ENCODE data around the gene LYPD6B. TPM values are rescaled to one million over a fixed set of nuclear protein-coding genes. Genes with fewer than 3 reads are reported as not detected.
A peak's percentile ranks its signal among the peaks of the same experiment; 100 is the strongest.
"Not testable (repeated sequence)": the region's sequence is repeated elsewhere in the genome, so short reads cannot be mapped to it uniquely, and the experiment has no call there.

The LYPD6B gene
- total RNA-seq, 1 donor from 2014 or later = 4.3 TPM

DNA sequence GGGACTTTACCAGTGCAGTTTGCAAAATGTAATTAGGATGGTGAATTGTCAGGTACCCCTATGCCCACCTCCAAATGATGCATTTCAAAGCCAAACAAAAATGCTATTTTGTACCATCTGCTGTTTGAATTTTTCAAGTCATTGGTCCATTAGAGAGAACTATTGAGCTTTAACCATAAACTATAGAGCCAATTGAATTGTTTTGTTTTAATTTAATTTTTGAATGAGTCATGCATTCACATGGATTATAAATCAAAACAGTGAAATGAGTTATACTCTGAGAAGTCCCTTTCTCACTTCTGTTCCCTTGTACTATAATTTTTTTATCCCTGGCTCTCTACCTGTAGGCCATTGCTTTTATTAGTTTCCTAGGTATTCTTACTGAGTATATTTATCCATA is 151.3 kb downstream of the LYPD6B start:
- DNase-seq (ENCODE audit: low spot score) = no peak

DNA sequence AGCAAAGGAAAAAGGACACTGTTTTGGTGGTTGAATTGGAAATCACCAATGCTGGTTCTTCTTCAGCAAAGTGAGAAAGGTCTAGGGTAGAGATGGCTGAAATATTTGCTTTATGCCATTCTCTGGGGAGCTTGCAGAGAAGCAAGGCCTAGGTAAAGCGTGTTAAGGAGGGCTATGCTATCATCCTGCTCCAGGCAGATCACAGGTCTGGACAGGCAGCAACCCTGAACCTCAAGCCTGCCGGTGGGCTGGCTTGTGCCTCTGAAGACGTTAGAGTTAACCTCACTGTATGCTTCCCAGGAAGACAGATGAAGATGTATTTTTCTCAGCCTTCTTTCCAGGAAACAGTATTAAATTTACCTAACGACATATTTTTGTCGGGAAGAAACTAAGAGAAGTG is 153.4 kb downstream of the LYPD6B start:
- DNase-seq (ENCODE audit: low spot score) = peak; percentile 32

DNA sequence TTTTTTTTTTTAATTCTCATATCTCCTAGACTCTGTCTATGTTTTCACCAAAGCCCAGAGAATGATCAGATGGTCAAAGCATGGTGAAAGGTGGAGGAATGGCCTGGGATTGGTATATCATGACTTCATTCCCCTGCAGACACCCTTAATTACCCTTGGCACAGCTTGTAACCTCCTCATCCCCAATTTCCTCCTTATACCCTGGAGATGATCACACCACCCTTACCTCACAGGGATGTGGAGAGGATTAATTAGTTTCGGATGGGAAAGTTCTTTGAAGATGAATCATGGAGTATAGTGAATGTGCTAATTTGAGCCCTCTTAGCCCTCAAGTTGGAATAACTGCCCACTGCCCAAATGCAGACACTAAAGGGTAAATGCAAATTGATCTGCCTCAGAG is 153.9 kb downstream of the LYPD6B start:
- no peak for DNase-seq (ENCODE audit: low spot score)

DNA sequence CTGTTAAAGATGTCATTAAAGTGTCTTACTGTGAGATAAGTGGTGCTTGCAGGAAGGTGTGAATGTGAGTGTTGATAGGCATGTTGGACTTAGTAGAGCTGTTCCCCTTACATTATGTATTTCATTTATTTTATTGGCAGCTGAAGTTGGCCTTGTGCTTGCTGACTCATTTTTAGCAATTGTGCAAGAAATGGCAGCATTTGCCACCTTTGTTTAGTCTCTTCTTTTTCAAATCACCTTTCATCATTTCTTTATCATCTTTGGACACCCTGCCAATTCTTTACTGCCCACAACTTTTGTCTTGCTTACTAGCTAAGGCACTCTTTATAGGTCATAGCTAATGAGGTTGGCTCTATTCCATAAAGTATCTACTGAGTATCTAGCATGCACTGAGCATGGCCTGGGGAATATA is 161.6 kb downstream of the LYPD6B start:
- no peak for DNase-seq (ENCODE audit: low spot score)

DNA sequence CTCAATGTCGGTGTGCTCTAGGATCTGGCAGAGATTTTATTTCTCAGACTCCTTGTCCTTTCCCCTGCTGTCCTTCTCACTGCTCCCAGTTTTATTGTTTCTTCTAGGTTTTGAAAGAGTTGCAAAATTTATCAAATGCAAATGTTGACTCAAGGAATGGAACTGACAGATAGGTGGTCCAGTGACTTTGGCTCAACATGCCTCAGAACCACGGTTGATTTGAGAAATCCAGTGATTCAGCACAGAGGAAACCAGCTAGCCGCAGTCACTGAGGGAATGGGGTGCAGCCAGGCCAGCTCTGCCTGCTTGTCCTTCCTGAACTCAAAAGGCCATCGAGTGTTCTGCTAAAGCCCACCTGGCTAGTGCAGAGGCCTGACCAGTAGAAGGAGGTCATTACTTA is 166.2 kb downstream of the LYPD6B start:
- no peak for DNase-seq (ENCODE audit: low spot score)

DNA sequence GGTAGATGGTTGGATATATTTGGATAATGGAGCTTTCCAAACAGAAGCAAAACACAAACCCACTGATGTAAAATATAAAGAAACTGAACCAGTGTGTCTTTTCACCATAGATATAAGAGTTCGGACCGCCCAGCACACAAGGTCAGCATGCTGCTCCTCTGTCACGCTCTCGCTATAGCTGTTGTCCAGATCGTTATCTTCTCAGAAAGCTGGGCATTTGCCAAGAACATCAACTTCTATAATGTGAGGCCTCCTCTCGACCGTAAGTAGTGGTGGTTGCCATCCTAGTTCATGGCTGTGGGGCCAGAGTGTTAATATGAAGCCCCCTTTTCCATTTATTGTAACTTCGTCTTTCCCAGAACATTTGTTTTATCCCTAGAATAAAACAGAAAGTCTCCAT is 166.6 kb downstream of the LYPD6B start:
- DNase-seq (ENCODE audit: low spot score) = no peak

DNA sequence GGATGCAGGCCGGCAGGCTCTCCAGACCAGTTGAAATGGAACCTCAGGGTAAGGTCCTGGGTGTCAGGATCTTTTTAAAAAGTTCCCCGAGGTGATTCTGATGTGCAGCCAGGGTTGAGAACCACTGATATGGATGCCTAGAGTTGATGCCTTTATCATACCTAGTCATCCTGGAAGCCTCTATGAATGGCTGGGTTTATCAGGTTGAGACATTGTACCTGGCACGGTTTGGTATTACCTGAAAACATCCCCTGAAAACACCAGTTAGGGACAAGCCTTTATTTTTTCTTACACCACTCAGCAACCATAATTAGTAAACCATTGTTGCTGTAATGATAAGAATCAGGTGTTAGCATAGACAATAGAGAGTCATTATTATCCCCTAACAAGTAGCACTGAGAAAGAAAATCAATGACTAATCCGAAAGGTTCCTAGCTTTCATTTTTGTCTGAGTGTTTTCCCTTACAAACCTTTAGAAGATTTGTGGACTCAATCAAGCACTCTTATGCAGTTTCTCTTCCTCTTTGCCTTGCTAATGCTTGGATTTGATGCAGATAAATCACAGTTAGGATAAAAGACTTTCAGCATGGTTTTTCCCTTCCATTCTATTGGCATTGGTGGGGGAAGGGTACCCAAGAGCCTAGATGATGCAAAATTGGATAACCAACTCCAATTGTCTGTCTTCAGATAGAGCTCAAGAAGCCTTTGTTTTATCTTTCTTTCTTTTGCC is 175.4 kb downstream of the LYPD6B start:
- no peak for DNase-seq (ENCODE audit: low spot score)

DNA sequence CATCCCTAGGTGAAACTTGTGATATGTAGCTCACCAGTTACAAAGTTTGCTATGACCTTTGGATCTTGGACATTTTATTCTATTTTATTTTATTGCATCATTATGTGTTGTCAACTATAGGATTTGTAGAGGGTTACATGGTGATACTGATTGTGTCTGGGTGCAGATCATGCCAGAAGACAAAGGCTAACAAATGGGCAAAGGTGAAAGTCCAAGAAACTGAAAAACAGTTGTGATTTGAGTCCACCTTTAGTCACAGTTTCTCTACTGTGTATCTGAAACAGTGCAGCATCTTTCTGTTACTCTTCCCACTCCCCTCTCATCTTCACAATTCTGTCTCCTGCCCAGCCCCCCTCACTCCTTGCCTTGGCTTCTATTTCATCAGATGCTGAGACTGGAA is 180.0 kb downstream of the LYPD6B start:
- no peak for DNase-seq (ENCODE audit: low spot score)

DNA sequence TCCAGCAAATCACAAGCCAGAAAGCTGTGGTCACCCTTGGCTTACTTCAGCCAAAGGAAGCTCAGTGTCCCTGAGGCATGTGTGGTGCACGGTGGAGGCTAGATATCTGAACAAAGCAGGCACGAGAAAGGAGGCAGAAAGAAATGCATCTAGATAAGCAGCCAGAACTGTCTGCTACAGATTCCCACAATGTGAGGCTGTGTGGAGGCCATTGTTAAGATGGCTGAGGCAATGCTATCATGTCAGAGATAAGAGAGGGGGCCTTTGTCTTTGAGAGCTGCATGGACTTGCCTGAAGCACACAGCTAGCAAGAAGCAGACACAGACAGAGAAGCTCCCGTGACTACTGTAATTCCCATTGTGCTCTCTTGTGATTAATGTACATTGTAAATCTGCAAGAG is 181.4 kb downstream of the LYPD6B start:
- DNase-seq (ENCODE audit: low spot score) = peak; percentile 38

DNA sequence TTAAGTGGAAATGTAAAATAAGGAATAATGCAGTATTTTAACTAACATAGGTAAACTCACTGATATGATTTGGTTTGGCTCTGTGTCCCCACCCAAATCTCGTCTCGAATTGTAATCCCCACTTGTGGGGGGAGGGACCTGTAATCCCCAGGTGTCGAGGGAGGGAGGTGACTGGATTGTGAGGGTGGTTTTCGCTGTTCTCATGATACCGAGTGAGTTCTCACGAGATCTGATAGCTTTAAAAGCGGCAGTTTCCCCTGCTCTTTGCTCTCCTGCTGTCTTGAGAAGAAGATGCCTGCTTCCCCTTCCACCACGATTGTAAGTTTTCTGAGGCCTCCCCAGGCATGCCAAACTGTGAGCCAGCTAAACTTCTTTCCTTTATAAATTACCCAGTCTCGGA is 182.5 kb downstream of the LYPD6B start:
- DNase-seq (ENCODE audit: low spot score) = no peak

DNA sequence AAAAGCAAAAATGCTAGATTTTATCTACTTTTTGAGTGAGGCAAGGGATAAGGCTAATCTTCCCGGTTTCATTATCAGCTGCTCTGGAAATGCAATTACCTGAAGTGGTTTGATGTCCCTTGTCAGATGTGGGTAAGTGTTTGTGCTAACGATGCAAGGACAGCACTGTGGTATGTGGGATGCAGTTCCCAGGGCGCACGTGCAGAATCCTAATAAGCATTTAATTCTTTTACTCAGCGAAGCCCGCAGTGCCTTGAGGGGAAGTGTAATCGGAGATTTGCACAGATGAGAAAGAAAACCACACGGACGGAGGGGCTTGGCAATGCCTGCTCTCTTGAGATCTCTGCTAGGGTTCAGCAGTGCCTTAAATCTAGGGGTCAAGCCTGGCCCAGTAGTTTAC is 183.4 kb downstream of the LYPD6B start:
- DNase-seq (ENCODE audit: low spot score) = peak; percentile 23

DNA sequence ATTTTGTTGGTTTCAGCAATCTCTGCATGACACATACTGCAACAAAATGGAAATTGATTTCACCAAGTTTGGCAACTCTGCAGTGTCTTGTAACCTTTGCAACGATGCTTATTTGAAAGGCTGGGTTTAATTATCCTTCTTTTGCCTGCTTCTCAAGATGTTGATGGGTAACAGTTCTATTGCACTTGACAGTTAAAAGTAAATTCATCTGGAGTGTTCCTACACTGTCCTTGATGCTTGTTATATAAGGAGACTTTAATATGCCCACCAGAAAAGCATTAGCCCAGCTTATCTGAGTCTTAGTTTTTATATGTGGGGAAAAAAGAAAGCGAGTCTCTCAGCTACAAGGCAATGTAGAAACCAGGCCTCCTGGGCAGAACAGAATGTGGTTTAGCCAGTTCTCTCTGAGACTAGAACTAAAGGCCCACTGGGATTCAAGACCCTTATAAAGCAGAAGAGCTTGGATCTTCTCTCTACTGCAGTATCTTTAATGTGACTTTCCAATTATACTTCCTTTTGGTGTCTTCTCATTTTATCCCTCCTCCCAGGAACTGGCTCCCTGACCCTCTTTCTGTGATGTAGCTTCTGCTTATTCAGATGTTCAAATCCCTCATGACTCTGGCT is 185.1 kb downstream of the LYPD6B start:
- peak; percentile 33 for DNase-seq (ENCODE audit: low spot score)

DNA sequence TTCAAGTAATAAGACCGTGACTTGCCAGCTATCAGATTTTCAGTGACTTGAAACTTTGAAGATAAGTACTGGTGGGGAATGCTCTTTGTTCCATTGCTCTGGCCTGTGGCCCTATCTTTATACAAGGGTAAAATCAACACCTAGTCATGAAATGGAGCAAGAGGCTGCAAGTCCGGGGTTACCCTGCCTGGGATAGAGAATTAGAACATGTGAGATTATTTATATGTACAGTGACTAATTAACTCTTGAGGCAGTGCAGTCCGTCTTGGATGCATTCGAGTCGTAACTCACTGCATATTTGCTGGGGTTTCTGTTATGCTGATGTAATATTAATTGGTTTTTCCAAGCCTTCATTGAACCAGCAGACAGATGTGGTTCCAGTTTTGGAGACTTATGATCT is 186.0 kb downstream of the LYPD6B start:
- DNase-seq (ENCODE audit: low spot score) = no peak

DNA sequence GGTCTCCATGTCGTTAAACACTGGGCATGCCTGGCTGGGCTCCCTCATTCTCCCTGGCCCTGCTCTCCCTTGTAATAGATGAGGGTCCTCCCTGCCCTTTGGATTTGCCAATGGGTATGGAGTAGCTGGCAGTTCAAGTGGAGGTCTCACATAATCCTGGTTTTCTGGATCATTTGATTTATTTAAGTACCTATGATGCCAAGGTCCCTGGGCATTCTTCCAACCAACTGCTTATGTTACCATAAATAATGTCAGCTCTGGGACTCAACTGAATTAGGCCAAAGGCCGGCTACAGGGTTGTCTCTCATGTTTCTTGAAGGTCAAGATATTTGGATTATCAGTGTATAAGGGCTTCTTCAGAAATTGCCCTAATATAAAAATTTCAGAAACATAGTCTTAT is 186.9 kb downstream of the LYPD6B start:
- DNase-seq (ENCODE audit: low spot score) = no peak

DNA sequence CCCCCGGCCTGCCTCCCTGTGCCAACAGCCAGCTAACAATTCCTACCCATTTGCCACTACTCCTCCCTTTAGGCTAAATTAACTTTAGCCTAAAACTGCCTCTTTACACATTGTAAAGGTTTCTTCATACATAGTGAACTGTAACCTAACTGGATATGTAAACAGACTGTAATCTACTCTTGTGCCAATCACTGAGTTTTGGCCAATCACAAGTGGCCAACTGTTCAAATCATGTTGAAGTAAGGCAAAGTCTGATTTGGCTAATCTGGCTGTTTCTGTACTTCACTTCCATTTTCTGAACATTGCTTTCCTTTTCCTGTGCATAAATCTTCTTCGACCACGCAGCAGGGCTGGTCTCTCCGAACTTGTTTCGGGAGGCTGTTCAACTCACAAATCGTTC is 188.3 kb downstream of the LYPD6B start:
- no peak for DNase-seq (ENCODE audit: low spot score)

DNA sequence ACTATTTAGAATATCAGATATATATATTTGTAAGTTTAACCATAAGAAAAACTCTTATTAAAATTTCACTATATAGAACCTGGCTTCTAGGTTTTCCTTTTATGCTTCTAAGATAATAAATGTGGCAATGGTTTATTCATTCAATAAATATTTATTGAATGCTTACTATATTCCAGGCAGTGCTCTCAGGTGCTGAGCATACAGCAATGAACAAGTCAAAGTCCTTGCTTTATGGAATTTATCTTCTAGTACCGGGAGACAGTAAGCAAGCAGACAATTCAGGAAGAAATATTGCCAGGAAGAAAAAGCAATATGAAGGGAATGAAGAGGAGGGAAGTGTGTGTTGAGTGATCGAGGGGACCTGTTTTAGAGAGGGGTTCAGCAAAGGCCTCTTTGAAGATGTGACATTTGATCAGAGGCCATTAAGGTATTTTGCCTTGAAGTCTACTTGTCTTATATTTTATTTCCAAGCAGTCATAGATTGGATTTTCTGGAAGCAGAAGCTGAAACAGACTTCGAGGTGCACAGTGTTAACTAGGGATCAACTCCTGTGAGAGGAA is 197.4 kb downstream of the LYPD6B start:
- DNase-seq (ENCODE audit: low spot score) = no peak

DNA sequence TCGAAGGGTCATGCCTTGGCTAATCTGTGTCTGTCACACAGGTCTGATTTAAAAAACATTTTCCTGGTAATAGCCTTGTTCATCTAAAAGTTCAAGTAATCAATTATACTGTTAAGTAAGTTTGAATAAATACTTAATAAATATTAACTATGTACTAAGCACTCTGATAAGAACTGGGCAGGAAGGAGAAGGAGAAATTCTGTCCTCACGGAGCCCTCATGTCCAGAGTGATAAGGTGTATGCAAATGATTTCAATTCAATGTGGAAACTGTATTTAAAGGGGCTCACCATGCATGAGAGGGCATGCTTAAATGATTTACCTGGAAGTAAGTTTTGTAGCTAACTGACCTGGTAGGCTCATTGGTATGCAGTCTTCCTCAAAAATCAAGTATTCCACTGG is 197.9 kb downstream of the LYPD6B start:
- DNase-seq (ENCODE audit: low spot score) = no peak

DNA sequence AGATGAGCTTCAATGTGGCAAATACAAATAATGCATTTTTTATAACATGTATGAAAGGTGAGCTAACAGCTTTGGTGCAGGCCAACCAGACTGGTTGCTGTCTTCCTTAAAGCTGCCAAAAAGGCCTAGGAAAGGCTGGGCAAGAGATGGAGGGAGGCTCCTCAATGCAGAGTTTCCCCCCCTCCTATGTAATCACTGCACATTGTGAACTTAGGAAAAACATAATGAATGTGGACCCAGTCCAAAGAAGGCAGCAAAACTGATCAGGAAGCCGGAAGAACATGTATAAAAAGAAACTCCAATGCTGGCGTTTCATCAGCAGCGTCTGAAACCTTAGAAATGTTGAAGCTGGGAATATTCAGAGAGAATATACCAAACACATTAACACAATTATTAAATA is 207.7 kb downstream of the LYPD6B start:
- no peak for DNase-seq (ENCODE audit: low spot score)

DNA sequence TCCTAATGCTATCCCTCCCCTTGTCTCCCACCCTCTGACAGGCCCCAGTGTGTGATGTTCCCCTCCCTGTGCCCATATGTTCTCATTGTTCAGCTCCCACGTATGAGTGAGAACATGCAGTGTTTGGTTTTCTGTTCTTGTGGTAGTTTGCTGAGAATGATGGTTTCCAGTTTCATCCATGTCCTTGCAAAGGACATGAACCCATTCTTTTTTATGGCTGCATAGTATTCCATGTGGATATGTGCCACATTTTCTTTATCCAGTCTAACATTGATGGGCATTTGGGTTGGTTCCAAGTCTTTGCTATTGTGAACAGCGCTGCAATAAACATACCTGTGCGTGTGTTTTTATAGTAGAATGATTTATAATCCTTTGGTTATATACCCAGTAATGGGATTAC is 212.9 kb downstream of the LYPD6B start:
- DNase-seq (ENCODE audit: low spot score) = not testable (repeated sequence)

DNA sequence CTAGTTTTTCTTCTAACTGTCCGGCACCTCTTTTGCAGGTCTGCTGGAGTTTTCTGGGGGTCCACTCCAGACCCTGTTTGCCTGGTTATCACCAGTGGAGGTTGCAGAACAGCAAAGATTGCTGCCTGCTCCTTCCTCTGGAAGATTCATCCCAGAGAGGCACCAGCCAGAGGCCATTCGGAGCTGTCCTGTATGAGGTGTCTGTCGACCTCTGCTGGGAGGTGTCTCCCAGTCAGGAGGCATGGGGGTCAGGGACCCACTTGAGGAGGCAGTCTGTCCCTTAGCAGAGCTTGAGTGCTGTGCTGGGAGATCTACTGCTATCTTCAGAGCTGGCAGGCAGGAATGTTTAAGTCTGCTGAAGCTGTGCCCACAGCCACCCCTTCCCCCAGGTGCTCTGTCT is 218.4 kb downstream of the LYPD6B start:
- DNase-seq (ENCODE audit: low spot score) = not testable (repeated sequence)

DNA sequence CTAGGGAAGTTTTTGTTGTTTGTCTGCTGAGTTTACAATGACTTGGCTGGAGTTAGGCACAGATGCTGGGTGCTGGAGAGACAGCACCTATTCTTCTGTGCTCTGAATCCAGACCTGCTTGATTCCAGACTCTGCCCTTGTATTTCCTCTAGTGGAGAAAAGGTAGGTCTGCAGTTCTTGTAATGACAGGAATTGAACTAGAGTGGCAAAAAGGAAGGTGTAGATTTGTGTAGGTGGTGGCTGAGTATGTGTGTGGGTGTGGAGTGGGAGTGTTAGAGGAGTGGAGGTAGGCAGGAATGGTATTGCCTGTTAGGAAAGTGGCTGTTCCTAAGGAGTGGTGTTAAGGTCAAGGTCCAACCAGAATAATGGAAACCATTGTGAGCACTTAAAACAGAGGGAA is 220.0 kb downstream of the LYPD6B start:
- no peak for DNase-seq (ENCODE audit: low spot score)

DNA sequence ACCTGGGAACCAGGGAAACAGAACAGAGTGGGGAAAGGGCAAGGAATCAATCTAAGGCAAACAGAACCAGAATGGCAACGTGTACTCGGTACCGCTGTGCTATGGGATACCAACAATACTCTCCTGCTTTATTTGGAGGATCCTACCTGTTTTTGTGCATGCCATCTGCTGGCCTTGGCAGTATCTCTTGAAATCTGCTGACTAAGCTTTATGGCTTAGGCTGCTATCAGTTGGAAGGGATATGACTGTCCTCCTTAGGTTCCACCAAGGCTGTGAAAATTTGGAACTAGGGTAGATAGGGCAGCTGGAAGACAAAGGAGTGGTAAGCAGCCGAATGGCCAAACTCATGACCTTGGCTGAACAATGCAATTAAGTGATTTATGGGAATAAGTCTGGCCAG is 220.6 kb downstream of the LYPD6B start:
- no peak for DNase-seq (ENCODE audit: low spot score)

DNA sequence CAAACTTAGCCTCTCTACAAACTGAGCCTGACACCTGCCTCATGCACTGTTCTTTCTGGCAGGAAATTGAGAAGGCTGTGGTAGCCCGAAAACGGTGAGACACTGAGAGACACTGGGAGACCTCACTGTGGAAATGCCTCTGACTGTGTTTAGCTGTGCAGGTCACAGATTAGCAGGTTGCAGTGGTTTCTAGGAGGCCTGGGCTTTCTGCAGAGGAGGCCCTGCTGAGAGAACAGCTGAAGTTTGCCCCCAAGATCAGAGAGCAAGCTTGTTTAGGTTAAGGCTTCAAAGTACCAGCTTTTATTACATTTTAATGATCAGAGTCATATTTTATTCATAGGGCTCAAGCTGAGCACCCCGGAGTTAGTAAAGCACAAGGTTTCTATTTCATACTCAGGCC is 223.2 kb downstream of the LYPD6B start:
- no peak for DNase-seq (ENCODE audit: low spot score)

Measured in umbilical cord (tissue), 2 donors.